Measurements from ENCODE around the gene OR10X1. TPM values are rescaled to one million over a fixed set of nuclear protein-coding genes. Genes with fewer than 3 reads are reported as not detected.

Gene OR10X1
- total RNA-seq, 2 donors from 2014 or later = not detected

DNA sequence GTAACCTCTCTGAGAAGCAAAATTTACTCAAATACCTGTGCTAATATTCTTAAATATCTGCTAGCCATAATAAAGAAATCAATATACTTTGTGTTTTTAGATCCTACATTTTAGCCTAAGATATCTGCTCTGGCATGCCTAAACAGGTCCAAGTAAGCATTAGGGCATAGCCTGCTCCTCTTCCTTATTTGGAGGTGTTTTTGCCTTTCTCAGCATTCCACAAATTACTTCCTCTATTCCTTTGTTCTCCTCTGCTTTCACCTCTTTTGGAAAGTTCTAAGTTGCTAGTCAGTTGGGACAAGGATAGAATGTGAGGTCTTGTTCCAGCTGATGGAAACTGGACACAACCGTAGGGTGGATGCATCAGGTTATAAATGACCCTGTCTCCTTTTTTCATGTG is 7.2 kb upstream of the OR10X1 start:
- Histone ChIP-seq H3K4me3 (ENCODE audit: low read length) (no peak overlapping the region), H3K27me3 (ENCODE audit: control insufficient read depth, insufficient read depth, low read length, poor library complexity, severe bottlenecking) (no peaks in the 10 kb centered on the region), H3K4me1 (ENCODE audit: control insufficient read depth, insufficient read depth, low read length) (no peaks in the 10 kb centered on the region), H3K27ac (ENCODE audit: low read depth, low read length) (no peak overlapping the region), H3K9me3 (ENCODE audit: control insufficient read depth, low read length) (peaks cover 21% of the 10 kb centered on the region), H3K36me3 (ENCODE audit: control insufficient read depth, insufficient read depth, low read length) (no peaks in the 10 kb centered on the region), H3K9ac (ENCODE audit: extremely low read depth, low read length, poor library complexity, severe bottlenecking) (no peak overlapping the region)
- WGBS, 2 experiments (ENCODE audit: insufficient coverage in 1 of 2, insufficient read length in 1 of 2) = 96 to 100% methylated on average over 1 of the region's 1 CpG
- Mint-ChIP-seq H3K36me3 (ENCODE audit: low read depth) (no peaks in the 10 kb centered on the region), H3K9me3 (peaks cover 20% of the 10 kb centered on the region), H3K4me1 (no peaks in the 10 kb centered on the region), H3K27ac (no peak overlapping the region), H3K4me3 (no peak overlapping the region), H3K27me3 (ENCODE audit: insufficient read depth) (no peaks in the 10 kb centered on the region)
- TF ChIP-seq CTCF (conservative IDR thresholded peaks at IDR 0.05) = no peak
- no peak for DNase-seq

GRCh38 chr1:158583962-158584361 is 4.3 kb upstream of the OR10X1 start:
- no peak overlapping the region for H3K4me3 Mint-ChIP-seq
- Histone ChIP-seq H3K9me3 (ENCODE audit: control insufficient read depth, low read length) (peaks cover 19% of the 10 kb centered on the region), H3K4me1 (ENCODE audit: control insufficient read depth, insufficient read depth, low read length) (no peaks in the 10 kb centered on the region), H3K9ac (ENCODE audit: extremely low read depth, low read length, poor library complexity, severe bottlenecking) (no peak overlapping the region), H3K27me3 (ENCODE audit: control insufficient read depth, insufficient read depth, low read length, poor library complexity, severe bottlenecking) (no peaks in the 10 kb centered on the region), H3K4me3 (ENCODE audit: low read length) (no peak overlapping the region), H3K27ac (ENCODE audit: low read depth, low read length) (no peak overlapping the region), H3K36me3 (ENCODE audit: control insufficient read depth, insufficient read depth, low read length) (no peaks in the 10 kb centered on the region)
- WGBS, 2 experiments (ENCODE audit: insufficient coverage in 1 of 2, insufficient read length in 1 of 2) = 91 to 97% methylated on average over 1 to 3 of the region's 4 CpGs
- no peaks in the 10 kb centered on the region for H3K27me3 Mint-ChIP-seq (ENCODE audit: insufficient read depth)
- no peak overlapping the region for H3K27ac Mint-ChIP-seq
- no peaks in the 10 kb centered on the region for H3K4me1 Mint-ChIP-seq
- peaks cover 20% of the 10 kb centered on the region for H3K9me3 Mint-ChIP-seq
- TF ChIP-seq CTCF (conservative IDR thresholded peaks at IDR 0.05) = no peak
- no peak for DNase-seq
- no peaks in the 10 kb centered on the region for H3K36me3 Mint-ChIP-seq (ENCODE audit: low read depth)

- H3K9me3 Mint-ChIP-seq = no peaks in the 10 kb centered on the region
Measured at GRCh38 chr1:158577561-158577960, 2.1 kb downstream of the OR10X1 start.

More at GRCh38 chr1:158577561-158577960, 2.1 kb downstream of the OR10X1 start:
- H3K4me3 Mint-ChIP-seq = no peak overlapping the region
- H3K27ac Mint-ChIP-seq = no peak overlapping the region
- Histone ChIP-seq H3K4me3 (ENCODE audit: low read length) (no peak overlapping the region), H3K4me1 (ENCODE audit: control insufficient read depth, insufficient read depth, low read length) (no peaks in the 10 kb centered on the region), H3K9ac (ENCODE audit: extremely low read depth, low read length, poor library complexity, severe bottlenecking) (no peak overlapping the region), H3K9me3 (ENCODE audit: control insufficient read depth, low read length) (no peaks in the 10 kb centered on the region), H3K27me3 (ENCODE audit: control insufficient read depth, insufficient read depth, low read length, poor library complexity, severe bottlenecking) (no peaks in the 10 kb centered on the region), H3K36me3 (ENCODE audit: control insufficient read depth, insufficient read depth, low read length) (no peaks in the 10 kb centered on the region), H3K27ac (ENCODE audit: low read depth, low read length) (no peak overlapping the region)
- no peak for TF ChIP-seq CTCF (conservative IDR thresholded peaks at IDR 0.05)
- no peaks in the 10 kb centered on the region for H3K36me3 Mint-ChIP-seq (ENCODE audit: low read depth)
- no peaks in the 10 kb centered on the region for H3K4me1 Mint-ChIP-seq
- no peak for DNase-seq
- H3K27me3 Mint-ChIP-seq (ENCODE audit: insufficient read depth) = no peaks in the 10 kb centered on the region
- 81 to 90% methylated on average over 2 to 3 of the region's 3 CpGs for WGBS, 2 experiments (ENCODE audit: insufficient coverage in 1 of 2, insufficient read length in 1 of 2)
